K562 (cell line): Measurements from ENCODE around the gene TNNI2. TPM values are rescaled to one million over a fixed set of nuclear protein-coding genes. Genes with fewer than 3 reads are reported as not detected.

Experiments used
- ATAC-seq: fragments of 200-7000 bp; cut with Tn5 transposase; 3 replicates; pipeline ENCODE4 v1.9.1; 2020; ENCODE audit warnings: moderate library complexity
- BruUV-seq: library from RNA; stranded (reverse); fragments of 400-500 nt; replicated peaks from 2 replicates; lab custom pipeline; 2021; lab: Mats Ljungman, UMichigan
- CTCF ChIA-PET: fragments of 300-600 bp; formaldehyde crosslinking; extraction: SDS; loops from one replicate; lab custom pipeline; 2021; ENCODE audit warnings: low intra/inter-chr PET ratio; lab: Yijun Ruan, JAX
- POLR2A ChIA-PET: fragments of 300-600, 350-650 bp; sonication (Branson Sonifier 250); formaldehyde crosslinking; extraction: SDS; loops from one replicate; lab custom pipeline; 2021; ENCODE audit warnings: antibody characterized with exemption, inconsistent platforms; lab: Yijun Ruan, JAX
- DNase-seq, 4 experiments: peaks; one replicate each; pipeline versions ENCODE4 v3.0.0 to v3.0.0-alpha.2; 2011 to 2018; ENCODE audit warnings: low spot score in 3 of 4, mixed read lengths in 3 of 4; ENCODE audit errors: extremely low read depth in 1 of 4
- FAIRE-seq: peaks from 2 replicates; lab custom pipeline; 2011; peaks lifted over from hg19 to GRCh38; lab: Jason Lieb, UNC
- H2AFZ ChIP-seq: 2 replicates; pipeline ENCODE4 v1.6.0; 2011; ENCODE audit warnings: low read depth, low read length, control low read depth, inconsistent platforms
- H3K27ac ChIP-seq: fragments of 200-600 bp; 3 replicates; pipeline ENCODE4 v1.8.0; 2011; ENCODE audit warnings: low read depth, mild to moderate bottlenecking, control low read depth, inconsistent platforms, low read length, moderate library complexity, mixed read lengths; ENCODE audit errors: extremely low read depth
- H3K27me3 ChIP-seq, 2 experiments: fragments of 300-600 bp in 1 of 2; 2 replicates in 1 of 2; 3 replicates in 1 of 2; pipeline versions ENCODE4 v1.6.0 to v1.8.0; 2011; ENCODE audit warnings: inconsistent platforms in 2 of 2, low read length in 2 of 2, mild to moderate bottlenecking in 1 of 2, mixed read lengths in 1 of 2, moderate library complexity in 1 of 2; ENCODE audit not compliant: control insufficient read depth in 2 of 2, insufficient read depth in 2 of 2
- H3K36me3 ChIP-seq: fragments of 300-600 bp; 3 replicates; pipeline ENCODE4 v1.8.0; 2011; ENCODE audit warnings: mild to moderate bottlenecking, low read length, inconsistent platforms; ENCODE audit not compliant: control insufficient read depth, insufficient read depth
- H3K4me1 ChIP-seq, 2 experiments: fragments of 200-600 bp in 1 of 2; replicated peaks in 1 of 2; 2 replicates in 1 of 2; 3 replicates in 1 of 2; pipeline versions ENCODE4 v1.5.1 to v1.8.0; 2011; ENCODE audit warnings: inconsistent platforms in 2 of 2, low read length in 2 of 2, mild to moderate bottlenecking in 1 of 2, mixed read lengths in 1 of 2, moderate library complexity in 1 of 2; ENCODE audit not compliant: control insufficient read depth in 2 of 2, insufficient read depth in 2 of 2
- H3K4me2 ChIP-seq: 2 replicates; pipeline ENCODE4 v1.6.1; 2011; ENCODE audit warnings: low read length, control low read depth, inconsistent platforms, mixed read lengths; ENCODE audit not compliant: insufficient read depth
- H3K4me3 ChIP-seq: fragments of 200-600 bp; sonication (generic), shearing (Covaris generic); 2 replicates; pipeline ENCODE4 v1.5.1; 2016; ENCODE audit warnings: control low read depth, inconsistent platforms
- H3K79me2 ChIP-seq: fragments of 200-600 bp; 3 replicates; pipeline ENCODE4 v1.8.0; 2011; ENCODE audit warnings: low read length, inconsistent platforms; ENCODE audit not compliant: control insufficient read depth, insufficient read depth
- H3K9ac ChIP-seq, 2 experiments: 2 replicates each; pipeline versions ENCODE4 v1.6.0 to v1.6.1; 2011; ENCODE audit warnings: low read depth in 2 of 2, low read length in 2 of 2, control low read depth in 1 of 2, inconsistent platforms in 1 of 2, mild to moderate bottlenecking in 1 of 2, mixed read lengths in 1 of 2; ENCODE audit not compliant: insufficient read depth in 1 of 2
- H3K9me1 ChIP-seq: one replicate; pipeline ENCODE4 v1.6.0; 2011; ENCODE audit warnings: inconsistent platforms, mild to moderate bottlenecking, low read length, moderate library complexity; ENCODE audit not compliant: control insufficient read depth, insufficient read depth
- H3K9me3 ChIP-seq: replicated peaks from 2 replicates; pipeline ENCODE4 v1.5.1; 2011; ENCODE audit warnings: low read depth, low read length, inconsistent platforms; ENCODE audit not compliant: control insufficient read depth, insufficient read depth
- H4K20me1 ChIP-seq: replicated peaks from 2 replicates; pipeline ENCODE4 v1.6.1; 2011; ENCODE audit warnings: low read length, inconsistent platforms, mixed read lengths; ENCODE audit not compliant: control insufficient read depth, insufficient read depth
- CBX2 ChIP-seq: fragments of 200-600 bp; sonication (generic); IDR thresholded peaks from one replicate; pipeline ENCODE4 v1.6.1; 2012; ENCODE audit warnings: mild to moderate bottlenecking, low read length, inconsistent platforms; ENCODE audit not compliant: insufficient read depth, poor library complexity, severe bottlenecking
- CHD2 ChIP-seq: IDR thresholded peaks from 2 replicates; pipeline ENCODE4 v1.6.1; 2011; ENCODE audit warnings: low read depth, low read length
- DPF2 ChIP-seq: fragments of 450-650 bp; IDR thresholded peaks from 2 replicates; pipeline ENCODE4 v1.6.1; 2016
- ELF1 ChIP-seq: fragments of 200-800 bp; sonication (Bioruptor generic); IDR thresholded peaks from 2 replicates; pipeline ENCODE4 v1.6.1; 2016; ENCODE audit warnings: missing genetic modification characterization, missing compliant biosample characterization
- MAFG ChIP-seq: fragments of 450-650 bp; conservative IDR thresholded peaks from 2 replicates; pipeline ENCODE4 v1.6.1; 2016; ENCODE audit warnings: missing genetic modification characterization, missing compliant biosample characterization
- NR1H2 ChIP-seq: sonication (generic); formaldehyde crosslinking; IDR thresholded peaks from 2 replicates; pipeline ENCODE4 v1.4.0; 2020; ENCODE audit warnings: mild to moderate bottlenecking, missing genetic modification reagents
- SRF ChIP-seq, 2 experiments: fragments of 250-450, 450-650 bp in 1 of 2; sonication (Bioruptor Pico) in 1 of 2; sonication (generic) in 1 of 2; formaldehyde crosslinking; IDR thresholded peaks; 2 replicates each; pipeline versions ENCODE4 v1.5.0 to v1.5.1; 2020 to 2022; ENCODE audit warnings: mild to moderate bottlenecking in 1 of 2, missing genetic modification reagents in 1 of 2
- TEAD4 ChIP-seq, 2 experiments: sonication (generic) in 1 of 2; formaldehyde crosslinking in 1 of 2; IDR thresholded peaks; 2 replicates each; pipeline versions ENCODE4 v1.6.1 to v1.8.0; 2012 to 2022; ENCODE audit warnings: borderline replicate concordance in 1 of 2, inconsistent platforms in 1 of 2, low read length in 1 of 2, mild to moderate bottlenecking in 1 of 2, missing genetic modification reagents in 1 of 2
- ZEB2 ChIP-seq: fragments of 450-650 bp; IDR thresholded peaks from 2 replicates; pipeline ENCODE4 v1.6.1; 2016
- ZNF41 ChIP-seq: fragments of 250-450 bp; sonication (Bioruptor Pico); conservative IDR thresholded peaks from 2 replicates; pipeline ENCODE4 v1.4.0; 2020; ENCODE audit warnings: mild to moderate bottlenecking
- WGBS: fragments of 100-300 bp; shearing (Covaris generic); methylation state at CpG from one replicate; pipeline ENCODE4 v1.1.6; 2016; ENCODE audit warnings: low coverage, mixed read lengths; ENCODE audit not compliant: insufficient coverage; ENCODE audit errors: missing lambda C conversion rate; 5-methylcytosine and 5-hydroxymethylcytosine counted together
- in situ Hi-C: fragments of 300-500 bp; cut with MboI; formaldehyde crosslinking; loops from 4 replicates; pipeline ENCODE4 v1.15.0; 2018; ENCODE audit warnings: inconsistent platforms, mixed read lengths
- intact Hi-C: fragments of 100-400 bp; cut with micrococcal nuclease; formaldehyde crosslinking; loops from 2 replicates; pipeline ENCODE4 v1.14.2; 2022
- polyA plus RNA-seq, 8 experiments: library from polyadenylated mRNA; depleted of rRNA in 4 of 8; stranded (reverse) in 5 of 8; unstranded in 3 of 8; fragments of >200 nt; fragmentation: Nextera tagmentation in 2 of 8; fragmentation: Illumina TruSeq in 1 of 8; extraction: Ambion mirVana in 2 of 8; extraction: Trizol in 1 of 8; gene quantifications; 2 replicates each; pipeline versions ENCODE4 v1.2.1 to v1.2.3, GENCODE V29; 2011 to 2014; ENCODE audit warnings: inconsistent platforms in 1 of 8, missing spikeins in 1 of 8
- total RNA-seq, 7 experiments: library from RNA; depleted of rRNA in 6 of 7; stranded (reverse); fragments of >200 nt in 6 of 7; fragmentation: Illumina TruSeq in 2 of 7; extraction: Trizol in 2 of 7; gene quantifications; 2 replicates each; pipeline versions ENCODE4 v1.2.1 to v1.2.3, GENCODE V29; 2011 to 2021; ENCODE audit warnings: low replicate concordance in 1 of 7
- TF ChIP-seq, protein P1 (sequence below): fragments of 250-450 bp; sonication (Bioruptor Pico); IDR thresholded peaks from 2 replicates; pipeline ENCODE4 v1.8.0; 2022; ENCODE audit warnings: moderate library complexity, mild to moderate bottlenecking, inconsistent platforms
- TF ChIP-seq, protein P2 (sequence below): fragments of 450-650 bp; IDR thresholded peaks from 2 replicates; pipeline ENCODE4 v1.6.1; 2018; ENCODE audit warnings: mild to moderate bottlenecking, low read depth; ENCODE audit not compliant: partially characterized antibody

The TNNI2 gene
- total and polyA plus RNA-seq, 9 of the 15 experiments (the other 6 are each of a cell fraction or from before 2014, with no cell fraction given): not detected

GRCh38 chr11:1815311-1815710 lies 23.5 kb upstream of the TNNI2 start:
- in situ Hi-C loops (no loop called here), intact Hi-C loops (no loop called here)
- no peak overlapping the region for H3K27ac ChIP-seq
- H3K4me1 ChIP-seq: no peaks in the 10 kb centered on the region
- H2AFZ ChIP-seq: no peak overlapping the region
- TF ChIP-seq, protein P1, sequence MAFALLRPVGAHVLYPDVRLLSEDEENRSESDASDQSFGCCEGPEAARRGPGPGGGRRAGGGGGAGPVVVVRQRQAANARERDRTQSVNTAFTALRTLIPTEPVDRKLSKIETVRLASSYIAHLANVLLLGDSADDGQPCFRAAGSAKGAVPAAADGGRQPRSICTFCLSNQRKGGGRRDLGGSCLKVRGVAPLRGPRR (CRISPR knock-in tag): no peak
- TF ChIP-seq TEAD4 (IDR thresholded peaks at IDR 0.05; ENCODE audit: low read length): no peak
- no peak for TF ChIP-seq TEAD4 (CRISPR knock-in tag; IDR thresholded peaks at IDR 0.05; ENCODE audit: borderline replicate concordance)
- no peak for TF ChIP-seq DPF2
- no peak for TF ChIP-seq ZNF41 (CRISPR knock-in tag)
- no peak for TF ChIP-seq ZEB2
- TF ChIP-seq SRF (CRISPR knock-in tag; IDR thresholded peaks at IDR 0.05): no peak
- TF ChIP-seq CBX2: no peak
- TF ChIP-seq, protein P2, sequence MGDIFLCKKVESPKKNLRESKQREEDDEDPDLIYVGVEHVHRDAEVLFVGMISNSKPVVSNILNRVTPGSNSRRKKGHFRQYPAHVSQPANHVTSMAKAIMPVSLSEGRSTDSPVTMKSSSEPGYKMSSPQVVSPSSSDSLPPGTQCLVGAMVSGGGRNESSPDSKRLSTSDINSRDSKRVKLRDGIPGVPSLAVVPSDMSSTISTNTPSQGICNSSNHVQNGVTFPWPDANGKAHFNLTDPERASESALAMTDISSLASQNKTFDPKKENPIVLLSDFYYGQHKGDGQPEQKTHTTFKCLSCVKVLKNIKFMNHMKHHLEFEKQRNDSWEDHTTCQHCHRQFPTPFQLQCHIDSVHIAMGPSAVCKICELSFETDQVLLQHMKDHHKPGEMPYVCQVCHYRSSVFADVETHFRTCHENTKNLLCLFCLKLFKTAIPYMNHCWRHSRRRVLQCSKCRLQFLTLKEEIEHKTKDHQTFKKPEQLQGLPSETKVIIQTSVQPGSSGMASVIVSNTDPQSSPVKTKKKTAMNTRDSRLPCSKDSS: no peak
- TF ChIP-seq ELF1 (tag): no peak
- TF ChIP-seq NR1H2 (CRISPR knock-in tag): no peak
- no peak for TF ChIP-seq MAFG (tag)
- no peak for TF ChIP-seq CHD2
- ChIA-PET CTCF (no interaction called here), POLR2A (interaction anchor here (1.2 kb wide), 1 partner anchor 9 kb away, joined by 3 read pairs; no protein-coding TSS in a partner anchor)
- no peaks in the 10 kb centered on the region for H3K36me3 ChIP-seq
- no peaks in the 10 kb centered on the region for H3K9me1 ChIP-seq
- H3K9me3 ChIP-seq: no peaks in the 10 kb centered on the region; the same call in 1 of the 2 replicates
- DNase-seq (no peak), ATAC-seq (no peak), FAIRE-seq (no peak)
- H3K9ac ChIP-seq: no peak overlapping the region
- no peak overlapping the region for H3K4me2 ChIP-seq
- no TSS peak for BruUV-seq
- H3K4me3 ChIP-seq: no peak overlapping the region
- WGBS: 4% methylated on average over 8 of the region's 8 CpGs
- no peaks in the 10 kb centered on the region for H3K79me2 ChIP-seq
- H3K27me3 ChIP-seq: peaks cover 21 to 45% of the 10 kb centered on the region in 2 experiments
- H4K20me1 ChIP-seq: no peaks in the 10 kb centered on the region
